Neural crest cell (in vitro differentiated cells): ENCODE results near the gene SLAMF7. TPM values are rescaled to one million over a fixed set of nuclear protein-coding genes. Genes with fewer than 3 reads are reported as not detected.

Source experiments
- DNase-seq: peaks from one replicate; pipeline ENCODE4 v3.0.0; 2021; ENCODE audit warnings: low read depth, mixed read lengths, low spot score
- H3K27ac Mint-ChIP-seq: one replicate; pipeline ENCODE4 v1.8.0; 2021; ENCODE audit warnings: mild to moderate bottlenecking, mixed read lengths; ENCODE audit not compliant: unreplicated experiment
- H3K27me3 Mint-ChIP-seq: 2 replicates; pipeline ENCODE4 v1.8.0; 2021; ENCODE audit warnings: low read depth, mild to moderate bottlenecking, mixed read lengths
- H3K36me3 Mint-ChIP-seq: 2 replicates; pipeline ENCODE4 v1.8.0; 2021; ENCODE audit warnings: low read depth, mild to moderate bottlenecking, mixed read lengths
- H3K4me1 Mint-ChIP-seq: 2 replicates; pipeline ENCODE4 v1.8.0; 2021; ENCODE audit warnings: mixed read lengths
- H3K4me3 Mint-ChIP-seq: one replicate; pipeline ENCODE4 v1.8.0; 2021; ENCODE audit warnings: mild to moderate bottlenecking, mixed read lengths
- H3K9me3 Mint-ChIP-seq: 2 replicates; pipeline ENCODE4 v1.8.0; 2021; ENCODE audit warnings: mixed read lengths
- total RNA-seq: library from RNA; stranded (reverse); gene quantifications from 2 replicates; pipeline ENCODE4 v1.2.1, GENCODE V29; 2021
- TF ChIP-seq, protein P1 (sequence below): fragments of 200-600 bp; sonication (generic); conservative IDR thresholded peaks from 2 replicates; pipeline ENCODE4 v1.5.0; 2021; ENCODE audit warnings: antibody characterized with exemption, mild to moderate bottlenecking

The SLAMF7 gene
- total RNA-seq, 1 donor from 2014 or later = not detected

- Mint-ChIP-seq H3K9me3 (no peaks in the 10 kb centered on the region), H3K4me1 (no peaks in the 10 kb centered on the region), H3K27ac (no peak overlapping the region), H3K27me3 (peaks cover 6% of the 10 kb centered on the region), H3K4me3 (no peak overlapping the region), H3K36me3 (no peaks in the 10 kb centered on the region)
- TF ChIP-seq, protein P1, sequence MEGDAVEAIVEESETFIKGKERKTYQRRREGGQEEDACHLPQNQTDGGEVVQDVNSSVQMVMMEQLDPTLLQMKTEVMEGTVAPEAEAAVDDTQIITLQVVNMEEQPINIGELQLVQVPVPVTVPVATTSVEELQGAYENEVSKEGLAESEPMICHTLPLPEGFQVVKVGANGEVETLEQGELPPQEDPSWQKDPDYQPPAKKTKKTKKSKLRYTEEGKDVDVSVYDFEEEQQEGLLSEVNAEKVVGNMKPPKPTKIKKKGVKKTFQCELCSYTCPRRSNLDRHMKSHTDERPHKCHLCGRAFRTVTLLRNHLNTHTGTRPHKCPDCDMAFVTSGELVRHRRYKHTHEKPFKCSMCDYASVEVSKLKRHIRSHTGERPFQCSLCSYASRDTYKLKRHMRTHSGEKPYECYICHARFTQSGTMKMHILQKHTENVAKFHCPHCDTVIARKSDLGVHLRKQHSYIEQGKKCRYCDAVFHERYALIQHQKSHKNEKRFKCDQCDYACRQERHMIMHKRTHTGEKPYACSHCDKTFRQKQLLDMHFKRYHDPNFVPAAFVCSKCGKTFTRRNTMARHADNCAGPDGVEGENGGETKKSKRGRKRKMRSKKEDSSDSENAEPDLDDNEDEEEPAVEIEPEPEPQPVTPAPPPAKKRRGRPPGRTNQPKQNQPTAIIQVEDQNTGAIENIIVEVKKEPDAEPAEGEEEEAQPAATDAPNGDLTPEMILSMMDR = no peak
- no peak for DNase-seq
Observed at GRCh38 chr1:160722726-160723125, 16.3 kb upstream of the SLAMF7 start.

GRCh38 chr1:160723332-160723731 is 15.7 kb upstream of the SLAMF7 start:
- no peak overlapping the region for H3K27ac Mint-ChIP-seq
- H3K4me1 Mint-ChIP-seq = no peaks in the 10 kb centered on the region
- H3K36me3 Mint-ChIP-seq = no peaks in the 10 kb centered on the region
- H3K9me3 Mint-ChIP-seq = no peaks in the 10 kb centered on the region
- no peak for DNase-seq
- H3K4me3 Mint-ChIP-seq = no peak overlapping the region
- TF ChIP-seq, protein P1 = no peak
- peaks cover 4% of the 10 kb centered on the region for H3K27me3 Mint-ChIP-seq

DNA sequence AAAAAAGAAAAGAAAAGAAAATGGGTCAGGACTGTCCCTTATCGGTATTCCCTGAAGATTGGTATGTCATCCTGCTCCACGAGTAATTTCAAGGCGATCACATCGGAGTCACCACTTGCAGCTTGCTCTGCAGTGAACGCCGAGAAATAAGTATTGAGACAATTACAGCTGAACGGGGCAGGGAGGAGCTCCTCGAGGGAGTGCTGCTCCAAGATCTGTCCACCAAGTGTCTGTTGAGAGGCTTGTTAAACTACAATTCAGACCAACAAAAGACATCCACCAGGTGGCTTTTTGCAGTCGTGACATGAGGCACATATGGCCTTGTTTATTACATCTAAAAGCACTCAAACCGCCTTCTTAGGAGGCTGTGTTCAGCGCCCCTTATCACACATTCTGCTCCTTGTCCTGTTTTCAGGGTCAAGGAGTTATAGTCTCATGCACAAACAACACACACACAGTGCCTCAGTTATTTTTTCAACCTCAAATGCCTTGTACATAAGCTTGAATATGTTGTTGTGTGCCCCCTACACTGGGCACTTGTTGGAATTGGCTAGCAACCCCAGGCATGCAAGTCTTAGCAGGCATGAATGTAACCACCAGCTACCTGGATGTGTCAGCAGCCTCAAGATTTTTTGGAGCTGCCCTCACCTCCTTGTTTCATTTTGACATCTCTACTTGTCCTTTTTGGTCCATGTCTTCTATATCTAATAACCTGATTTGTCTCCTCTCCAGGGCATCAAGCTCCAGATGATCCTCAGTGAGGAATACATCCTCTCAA is 14.4 kb upstream of the SLAMF7 start:
- H3K9me3 Mint-ChIP-seq = no peaks in the 10 kb centered on the region
- no peaks in the 10 kb centered on the region for H3K36me3 Mint-ChIP-seq
- no peak overlapping the region for H3K4me3 Mint-ChIP-seq
- no peak overlapping the region for H3K27ac Mint-ChIP-seq
- no peak for DNase-seq
- TF ChIP-seq, protein P1 = no peak
- no peaks in the 10 kb centered on the region for H3K27me3 Mint-ChIP-seq
- H3K4me1 Mint-ChIP-seq = no peaks in the 10 kb centered on the region

DNA sequence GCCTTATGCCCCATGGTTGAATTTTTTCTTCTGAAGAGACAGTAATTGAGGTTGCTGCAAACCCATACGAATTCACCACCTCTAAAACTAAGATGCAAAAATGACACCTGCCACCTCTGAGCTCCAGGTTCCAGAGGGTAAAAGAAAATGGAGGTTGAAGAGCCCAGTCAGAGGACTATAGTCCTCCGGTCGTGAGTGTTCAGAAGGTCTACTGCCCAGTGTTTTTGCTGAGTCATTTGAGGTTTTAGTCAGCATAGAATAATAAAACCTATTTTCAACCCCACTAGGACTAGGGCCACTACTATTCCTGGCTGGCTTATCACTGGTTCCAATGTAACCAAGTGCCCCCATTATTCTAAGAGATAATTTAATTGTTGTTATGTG is 12.9 kb upstream of the SLAMF7 start:
- Mint-ChIP-seq H3K9me3 (no peaks in the 10 kb centered on the region), H3K4me1 (no peaks in the 10 kb centered on the region), H3K27me3 (peaks cover 2% of the 10 kb centered on the region), H3K27ac (no peak overlapping the region), H3K36me3 (no peaks in the 10 kb centered on the region), H3K4me3 (no peak overlapping the region)
- TF ChIP-seq, protein P1 = no peak
- no peak for DNase-seq

DNA sequence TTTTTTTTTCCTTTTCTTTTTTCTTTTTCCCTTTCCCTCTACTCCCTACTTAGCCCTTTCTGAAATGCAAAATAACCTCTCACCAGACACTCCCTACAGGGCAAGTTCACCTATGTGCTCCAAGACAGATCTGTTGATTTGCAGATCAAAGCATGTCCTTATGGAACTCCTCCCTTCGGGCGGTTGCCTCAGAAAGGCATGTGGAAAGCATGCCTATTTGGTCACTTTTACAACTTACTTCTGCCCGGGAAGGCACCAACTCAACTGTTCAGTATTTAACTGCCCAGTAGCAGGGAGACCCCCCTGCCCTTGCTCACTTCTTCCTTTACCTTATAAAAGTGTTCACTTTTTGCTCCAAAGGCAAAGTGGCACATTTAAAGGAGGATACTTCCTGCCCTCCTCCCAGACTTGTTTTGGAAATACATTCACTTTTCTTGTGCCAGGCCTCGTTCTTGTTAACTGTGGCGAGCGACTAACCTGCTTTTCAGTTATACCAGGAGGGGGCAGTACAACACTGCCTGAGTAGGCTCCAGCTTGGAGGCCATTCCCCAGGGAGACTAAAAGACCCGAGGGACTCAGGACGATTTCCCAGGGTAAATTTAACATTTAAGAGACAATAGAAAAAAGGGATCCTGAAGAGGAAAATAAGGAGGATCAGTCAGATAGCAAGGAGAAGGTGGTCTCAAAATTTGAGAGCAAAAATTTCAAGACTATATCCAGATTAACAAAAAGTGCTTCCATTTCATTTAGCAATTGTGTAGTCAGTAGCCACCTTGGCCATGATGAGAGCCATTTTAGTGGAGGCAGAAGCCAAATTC is 12.3 kb upstream of the SLAMF7 start:
- TF ChIP-seq, protein P1 = peak; percentile 94
- DNase-seq = peak; percentile 50
- Mint-ChIP-seq H3K4me1 (no peaks in the 10 kb centered on the region), H3K9me3 (no peaks in the 10 kb centered on the region), H3K4me3 (no peak overlapping the region), H3K27ac (no peak overlapping the region), H3K27me3 (peaks cover 2% of the 10 kb centered on the region), H3K36me3 (no peaks in the 10 kb centered on the region)
